KOPT-K1 (cell line): ENCODE data around the gene PLA2G12A.

Experiments
- H3K27ac ChIP-seq: fragments of 200-600 bp; sonication (generic); 2 replicates; pipeline ENCODE4 v1.5.1; 2016; ENCODE audit warnings: antibody characterized with exemption, mild to moderate bottlenecking, low read depth, low read length; ENCODE audit not compliant: poor library complexity, severe bottlenecking
- H3K36me3 ChIP-seq: fragments of 200-600 bp; sonication (generic); 2 replicates; pipeline ENCODE4 v1.5.1; 2017; ENCODE audit warnings: antibody characterized with exemption, mild to moderate bottlenecking, low read length, moderate library complexity; ENCODE audit not compliant: insufficient read depth
- H3K9me3 ChIP-seq: fragments of 200-600 bp; sonication (generic); 2 replicates; pipeline ENCODE4 v1.5.1; 2017; ENCODE audit warnings: antibody characterized with exemption, low read length, mild to moderate bottlenecking; ENCODE audit not compliant: insufficient read depth, poor library complexity, severe bottlenecking

Gene PLA2G12A

GRCh38 chr4:109675843-109676242, 54.0 kb downstream of the PLA2G12A start:
- Histone ChIP-seq H3K36me3 (peaks cover 23% of the 10 kb centered on the region), H3K9me3 (peaks cover 25% of the 10 kb centered on the region), H3K27ac (no peak overlapping the region)

DNA sequence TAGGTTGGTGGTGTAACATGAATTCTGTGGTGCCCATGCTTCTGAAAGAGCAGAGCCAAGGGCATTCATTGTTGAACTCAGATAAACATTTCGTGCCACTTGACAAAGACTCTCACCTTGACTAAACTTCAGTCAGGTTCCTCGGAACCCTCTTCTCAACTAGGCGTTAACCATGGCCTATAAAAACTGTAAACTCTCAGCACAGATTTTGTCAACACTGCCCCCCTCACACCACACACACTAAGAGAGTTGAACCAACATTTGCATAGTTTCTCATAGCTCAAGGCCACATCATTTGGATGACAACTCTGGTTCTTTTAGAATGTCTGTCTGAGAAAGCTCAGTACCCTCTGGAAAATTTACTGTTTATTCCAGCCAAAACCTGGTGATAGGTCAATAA, 54.7 kb downstream of the PLA2G12A start:
- H3K9me3 ChIP-seq, result peaks cover 31% of the 10 kb centered on the region
- H3K27ac ChIP-seq, result no peak overlapping the region
- peaks cover 21% of the 10 kb centered on the region for H3K36me3 ChIP-seq

GRCh38 chr4:109673303-109673702, 56.6 kb downstream of the PLA2G12A start:
- peaks cover 21% of the 10 kb centered on the region for H3K36me3 ChIP-seq

GRCh38 chr4:109672169-109672930, 57.5 kb downstream of the PLA2G12A start:
- Histone ChIP-seq H3K9me3 (peaks cover 20% of the 10 kb centered on the region), H3K27ac (no peak overlapping the region), H3K36me3 (peaks cover 21% of the 10 kb centered on the region)

More at GRCh38 chr4:109673303-109673702, 56.6 kb downstream of the PLA2G12A start:
- no peak overlapping the region for H3K27ac ChIP-seq
- H3K9me3 ChIP-seq, result peaks cover 24% of the 10 kb centered on the region

GRCh38 chr4:109671350-109671749, 58.5 kb downstream of the PLA2G12A start:
- H3K27ac ChIP-seq, result no peak overlapping the region
- H3K9me3 ChIP-seq, result peaks cover 16% of the 10 kb centered on the region
- H3K36me3 ChIP-seq, result peaks cover 19% of the 10 kb centered on the region

DNA sequence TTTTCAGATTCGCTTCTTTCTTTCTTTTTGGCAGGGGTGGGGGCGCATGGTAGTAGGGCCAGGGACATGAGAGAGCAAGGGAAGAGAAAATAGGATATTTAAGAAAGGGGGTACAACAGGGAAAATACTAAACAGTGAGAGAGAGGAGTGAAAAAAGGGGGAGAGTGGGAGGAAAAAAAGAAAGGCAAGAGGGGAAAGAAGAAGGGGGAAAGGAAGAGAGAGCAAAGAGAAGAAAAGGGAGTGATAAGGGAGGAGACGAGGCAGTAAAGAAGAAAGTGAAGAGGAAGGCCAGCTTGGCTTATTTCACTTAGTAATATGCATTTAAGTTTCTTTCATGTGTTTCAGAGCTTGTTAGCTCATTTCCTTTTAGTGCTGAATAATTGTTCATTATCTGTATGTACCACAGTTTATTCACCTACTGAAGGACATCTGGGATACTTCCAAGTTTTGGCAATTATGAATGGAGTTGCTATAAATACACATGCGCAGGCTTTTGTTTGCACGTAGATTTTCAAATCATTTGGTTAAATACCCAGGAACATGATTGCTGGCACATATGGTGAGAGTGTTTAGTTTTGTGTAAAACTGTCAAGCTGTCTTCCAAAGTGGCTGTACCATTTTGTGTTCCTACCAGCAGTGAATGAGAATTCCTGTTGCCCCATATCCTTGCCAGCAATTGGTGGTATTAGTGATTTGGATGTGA, 63.9 kb downstream of the PLA2G12A start:
- H3K27ac ChIP-seq, result no peak overlapping the region
- H3K36me3 ChIP-seq, result peaks cover 30% of the 10 kb centered on the region
- peaks cover 8% of the 10 kb centered on the region for H3K9me3 ChIP-seq

GRCh38 chr4:109662771-109663170, 67.1 kb downstream of the PLA2G12A start:
- Histone ChIP-seq H3K36me3 (peaks cover 39% of the 10 kb centered on the region), H3K27ac (no peak overlapping the region), H3K9me3 (no peaks in the 10 kb centered on the region)

DNA sequence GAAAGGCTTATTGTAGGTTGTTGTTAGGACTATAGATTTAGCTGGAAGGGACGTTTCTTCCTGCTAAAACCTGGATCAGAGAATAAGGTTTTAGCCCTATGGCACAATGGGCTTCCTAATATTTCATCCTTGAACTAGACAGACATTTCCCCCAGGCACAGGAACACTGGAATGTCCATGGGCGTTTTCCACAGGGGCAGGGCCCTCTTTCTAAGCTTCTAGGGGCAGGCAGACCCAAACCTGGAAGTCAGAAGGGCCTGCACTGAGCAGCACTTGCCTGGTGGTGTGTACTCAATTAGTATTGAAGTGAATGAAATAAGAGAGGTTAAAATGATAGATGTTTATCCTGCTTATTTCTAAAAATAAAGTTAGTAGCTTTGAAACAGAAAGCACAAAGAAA, 67.8 kb downstream of the PLA2G12A start:
- Histone ChIP-seq H3K36me3 (peaks cover 39% of the 10 kb centered on the region), H3K27ac (no peak overlapping the region), H3K9me3 (no peaks in the 10 kb centered on the region)
